Vagina (tissue), 2 donors: Measurements from ENCODE around the gene NOP58. TPM values are rescaled to one million over a fixed set of nuclear protein-coding genes. Genes with fewer than 3 reads are reported as not detected.
"Not testable (repeated sequence)": the region's sequence is repeated elsewhere in the genome, so short reads cannot be mapped to it uniquely, and the experiment has no call there.

Experiments
- DNase-seq, 2 donors: peaks; one replicate each; pipeline ENCODE4 v3.0.0-alpha.2; 2017; ENCODE audit errors: extremely low spot score in 2 of 2
- H3K27ac ChIP-seq: fragments of 200-600 bp; sonication (generic); one replicate; pipeline ENCODE4 v1.5.1; 2019
- H3K27me3 ChIP-seq: fragments of 200-600 bp; sonication (generic); one replicate; pipeline ENCODE4 v1.5.1; 2019
- H3K36me3 ChIP-seq, 2 donors: fragments of 200-600 bp; sonication (generic); one replicate each; pipeline ENCODE4 v1.5.1; 2017 to 2019
- H3K4me1 ChIP-seq: fragments of 200-600 bp; sonication (generic); one replicate; pipeline ENCODE4 v1.5.1; 2019
- H3K4me3 ChIP-seq, 2 donors: fragments of 200-600 bp; sonication (generic); 1 replicate in 1 of 2; 2 replicates in 1 of 2; pipeline ENCODE4 v1.5.1; 2016 to 2019
- H3K9me3 ChIP-seq: fragments of 200-600 bp; sonication (generic); one replicate; pipeline ENCODE4 v1.5.1; 2019
- POLR2A ChIP-seq, 2 donors: fragments of 450-650 bp; IDR thresholded peaks; one replicate each; pipeline ENCODE4 v1.6.1; 2017; ENCODE audit warnings: antibody characterized with exemption in 2 of 2, mild to moderate bottlenecking in 2 of 2, moderate library complexity in 2 of 2
- POLR2AphosphoS5 ChIP-seq, 2 donors: sonication (generic); formaldehyde crosslinking; IDR thresholded peaks; one replicate each; pipeline ENCODE4 v1.9.0; 2017; ENCODE audit warnings: antibody characterized with exemption in 2 of 2, mild to moderate bottlenecking in 2 of 2, low read depth in 1 of 2; ENCODE audit not compliant: insufficient read depth in 1 of 2
- intact Hi-C: fragments of 100-400 bp; cut with DNase I; formaldehyde crosslinking; loops from one replicate; pipeline ENCODE4 v1.15.1; 2023
- total RNA-seq: library from RNA; depleted of rRNA; stranded (reverse); fragments of >200 nt; gene quantifications from one replicate; pipeline ENCODE4 v1.2.3, GENCODE V29; 2016
- TF ChIP-seq, protein P1 (sequence below), 3 experiments: fragments of 450-650 bp in 2 of 3; fragments of 200-600 bp in 1 of 3; sonication (generic) in 1 of 3; IDR thresholded peaks; one replicate each; pipeline ENCODE4 v1.5.1; 2017 to 2019; ENCODE audit warnings: antibody characterized with exemption in 3 of 3, mild to moderate bottlenecking in 2 of 3, moderate library complexity in 2 of 3

NOP58 gene
- total RNA-seq, 1 donor from 2014 or later = 80.8 TPM

DNA sequence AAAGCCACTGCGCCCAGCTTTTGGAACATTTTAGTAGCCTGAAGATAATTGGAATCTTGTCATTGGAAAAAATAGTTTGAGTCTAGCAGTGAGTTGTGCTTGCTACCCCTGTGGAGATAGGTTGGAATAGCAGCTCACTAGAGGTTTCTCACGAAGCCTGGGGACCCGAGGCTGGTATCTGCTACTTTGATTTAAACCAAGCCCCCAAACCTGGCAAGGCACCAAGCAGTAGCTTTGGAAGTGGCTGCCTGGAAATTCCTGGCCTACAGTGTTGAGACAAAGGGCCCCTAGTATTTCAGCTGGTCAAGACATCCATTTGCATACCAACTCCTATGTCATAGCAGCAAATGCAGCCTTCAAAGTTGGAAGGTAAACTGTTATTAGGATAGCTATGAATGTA, 42.1 kb downstream of the NOP58 start:
- peaks cover 4 to 47% of the 10 kb centered on the region in 2 donors for H3K36me3 ChIP-seq
- H3K27ac ChIP-seq = no peak overlapping the region
- H3K9me3 ChIP-seq = no peaks in the 10 kb centered on the region
- no peaks in the 10 kb centered on the region for H3K27me3 ChIP-seq
- H3K4me1 ChIP-seq = no peaks in the 10 kb centered on the region
- intact Hi-C loops = no loop called here
- no peak for DNase-seq
- TF ChIP-seq, protein P1, sequence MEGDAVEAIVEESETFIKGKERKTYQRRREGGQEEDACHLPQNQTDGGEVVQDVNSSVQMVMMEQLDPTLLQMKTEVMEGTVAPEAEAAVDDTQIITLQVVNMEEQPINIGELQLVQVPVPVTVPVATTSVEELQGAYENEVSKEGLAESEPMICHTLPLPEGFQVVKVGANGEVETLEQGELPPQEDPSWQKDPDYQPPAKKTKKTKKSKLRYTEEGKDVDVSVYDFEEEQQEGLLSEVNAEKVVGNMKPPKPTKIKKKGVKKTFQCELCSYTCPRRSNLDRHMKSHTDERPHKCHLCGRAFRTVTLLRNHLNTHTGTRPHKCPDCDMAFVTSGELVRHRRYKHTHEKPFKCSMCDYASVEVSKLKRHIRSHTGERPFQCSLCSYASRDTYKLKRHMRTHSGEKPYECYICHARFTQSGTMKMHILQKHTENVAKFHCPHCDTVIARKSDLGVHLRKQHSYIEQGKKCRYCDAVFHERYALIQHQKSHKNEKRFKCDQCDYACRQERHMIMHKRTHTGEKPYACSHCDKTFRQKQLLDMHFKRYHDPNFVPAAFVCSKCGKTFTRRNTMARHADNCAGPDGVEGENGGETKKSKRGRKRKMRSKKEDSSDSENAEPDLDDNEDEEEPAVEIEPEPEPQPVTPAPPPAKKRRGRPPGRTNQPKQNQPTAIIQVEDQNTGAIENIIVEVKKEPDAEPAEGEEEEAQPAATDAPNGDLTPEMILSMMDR (IDR thresholded peaks at IDR 0.05) = no peak
- TF ChIP-seq POLR2A (IDR thresholded peaks at IDR 0.05) = no peak
- no peak for TF ChIP-seq POLR2AphosphoS5 (IDR thresholded peaks at IDR 0.05; ENCODE audit: insufficient read depth in 1 of 2, low read depth in 1 of 2)
- H3K4me3 ChIP-seq = no peak overlapping the region

DNA sequence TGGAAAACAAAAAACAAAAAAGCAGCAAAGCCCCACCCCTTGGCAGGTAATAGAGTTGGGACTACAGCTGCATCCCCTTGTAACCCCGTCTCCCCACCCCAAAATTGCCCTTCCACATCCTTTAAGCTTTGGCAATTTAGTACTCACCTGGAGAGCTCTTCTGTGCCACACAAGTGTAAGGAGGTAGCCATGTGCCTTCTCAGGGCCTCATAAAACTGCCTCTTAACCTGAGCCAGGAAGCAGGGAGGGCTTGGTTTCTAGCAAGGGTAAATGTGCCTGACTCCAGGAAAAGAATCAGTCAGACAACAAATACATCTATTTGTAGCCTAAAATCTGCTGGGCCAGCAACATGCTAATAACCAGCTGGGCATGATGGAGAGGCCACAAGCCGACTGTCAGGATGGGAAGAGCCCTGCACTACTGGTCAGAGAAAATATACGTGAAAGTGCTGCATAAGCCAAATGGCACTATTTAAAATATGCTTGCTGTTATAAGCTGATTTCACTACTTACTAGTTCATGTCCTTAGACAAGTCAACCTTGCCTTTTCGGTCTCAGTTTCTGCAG, 46.3 kb downstream of the NOP58 start:
- peaks cover 0 to 6% of the 10 kb centered on the region in 2 donors for H3K36me3 ChIP-seq
- no peak overlapping the region for H3K4me3 ChIP-seq
- TF ChIP-seq, protein P1 (IDR thresholded peaks at IDR 0.05) = no peak
- TF ChIP-seq POLR2AphosphoS5 (IDR thresholded peaks at IDR 0.05; ENCODE audit: insufficient read depth in 1 of 2, low read depth in 1 of 2) = no peak
- no peak for TF ChIP-seq POLR2A (IDR thresholded peaks at IDR 0.05)
- no peak for DNase-seq
- H3K27ac ChIP-seq = no peak overlapping the region
- intact Hi-C loops = no loop called here
- H3K9me3 ChIP-seq = no peaks in the 10 kb centered on the region
- no peaks in the 10 kb centered on the region for H3K27me3 ChIP-seq
- H3K4me1 ChIP-seq = peaks cover 8% of the 10 kb centered on the region

DNA sequence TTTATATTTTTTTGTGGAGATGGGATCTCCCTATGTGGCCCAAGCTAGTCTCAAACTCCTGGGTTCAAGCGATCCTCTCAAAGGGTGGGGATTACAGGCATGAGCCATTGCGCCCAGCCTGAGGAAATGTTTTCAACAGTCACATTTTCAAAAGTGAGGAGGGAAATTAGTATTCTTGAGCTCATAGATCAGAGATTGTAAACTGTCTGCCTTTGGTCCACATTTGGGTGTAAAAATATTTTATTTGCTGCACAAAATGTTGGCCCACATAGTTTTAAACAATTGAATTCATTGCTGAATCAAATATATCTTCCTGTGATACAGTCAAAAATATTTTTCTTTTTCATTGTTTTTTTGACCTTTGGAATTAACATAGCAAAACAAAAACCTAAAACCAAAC, 48.6 kb downstream of the NOP58 start:
- Histone ChIP-seq H3K27me3 (no peaks in the 10 kb centered on the region), H3K4me3 (no peak overlapping the region), H3K9me3 (no peaks in the 10 kb centered on the region), H3K4me1 (peaks cover 9% of the 10 kb centered on the region), H3K36me3 (no peaks in the 10 kb centered on the region), H3K27ac (no peak overlapping the region)
- TF ChIP-seq POLR2AphosphoS5 (IDR thresholded peaks at IDR 0.05; ENCODE audit: insufficient read depth in 1 of 2, low read depth in 1 of 2) (no peak), POLR2A (IDR thresholded peaks at IDR 0.05) (no peak)
- TF ChIP-seq, protein P1 (IDR thresholded peaks at IDR 0.05) = no peak
- no peak for DNase-seq
- intact Hi-C loops = no loop called here

DNA sequence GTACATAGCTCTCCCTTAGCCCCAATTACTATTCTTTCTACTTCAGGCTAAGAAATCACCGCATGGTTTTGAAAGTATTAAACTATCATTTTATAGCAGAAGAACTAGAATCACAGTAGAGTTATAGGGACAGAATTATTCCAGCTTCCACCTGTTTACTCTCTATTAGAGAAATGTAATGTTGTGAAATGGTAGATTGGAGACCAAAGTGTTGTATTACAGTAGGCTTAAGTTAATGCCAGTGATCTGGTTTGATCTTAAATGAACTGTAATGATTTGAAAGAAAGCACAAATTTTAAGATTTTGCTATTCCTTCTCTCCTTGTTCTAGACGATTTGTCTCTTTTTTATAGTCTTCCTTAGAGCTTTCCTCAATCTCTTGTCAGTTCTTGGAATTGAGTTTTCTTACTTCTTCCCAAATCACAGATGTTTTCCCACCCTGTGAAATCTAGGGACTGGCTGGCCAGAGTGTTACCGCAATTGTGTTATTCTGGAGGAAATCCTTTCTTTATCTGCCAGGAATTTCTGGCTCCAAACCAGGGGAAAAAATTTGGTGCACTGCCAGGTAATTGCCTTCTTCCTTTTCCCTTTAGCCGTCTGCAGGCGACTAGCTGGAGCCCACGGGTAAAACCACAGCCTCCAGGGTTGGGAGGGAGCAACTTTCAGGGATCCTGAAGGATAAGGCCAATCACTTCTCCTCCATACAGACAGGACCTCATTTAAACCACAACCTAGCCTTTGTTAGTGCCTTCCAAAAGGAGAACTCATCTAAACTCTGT, 51.7 kb downstream of the NOP58 start:
- TF ChIP-seq POLR2A (IDR thresholded peaks at IDR 0.05) (no peak), POLR2AphosphoS5 (IDR thresholded peaks at IDR 0.05; ENCODE audit: insufficient read depth in 1 of 2, low read depth in 1 of 2) (peak in 1 of 2 donors; percentile 74)
- TF ChIP-seq, protein P1 (IDR thresholded peaks at IDR 0.05) = no peak
- no peak overlapping the region for H3K27ac ChIP-seq
- H3K27me3 ChIP-seq = no peaks in the 10 kb centered on the region
- H3K36me3 ChIP-seq = no peaks in the 10 kb centered on the region
- DNase-seq = no peak
- H3K4me3 ChIP-seq = no peak overlapping the region
- H3K9me3 ChIP-seq = no peaks in the 10 kb centered on the region
- intact Hi-C loops = no loop called here
- H3K4me1 ChIP-seq = peaks cover 9% of the 10 kb centered on the region

DNA sequence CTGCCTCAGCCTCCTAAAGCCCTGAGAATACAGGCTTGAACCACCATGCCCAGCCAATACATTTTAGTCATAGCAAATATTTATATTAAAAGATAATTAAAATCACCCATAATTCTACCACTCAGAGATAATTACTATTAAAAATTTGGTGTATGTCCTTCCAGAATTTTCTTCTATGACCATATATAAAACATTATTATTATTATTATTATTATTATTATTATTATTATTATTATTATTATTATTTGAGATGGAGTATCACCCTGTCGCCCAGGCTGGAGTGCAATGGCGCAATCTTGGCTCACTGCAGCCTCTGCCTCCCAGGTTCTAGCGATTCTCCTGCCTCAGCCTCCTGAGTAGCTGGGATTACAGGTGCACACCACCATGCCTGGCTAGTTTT, 54.8 kb downstream of the NOP58 start:
- intact Hi-C loops, H3K27me3 ChIP-seq, H3K36me3 ChIP-seq, DNase-seq, H3K9me3 ChIP-seq, H3K4me3 ChIP-seq, H3K27ac ChIP-seq, H3K4me1 ChIP-seq: not testable (repeated sequence)
